A549 (cell line): ENCODE measurements around the gene MT1B. TPM values are rescaled to one million over a fixed set of nuclear protein-coding genes. Genes with fewer than 3 reads are reported as not detected.

Experiments
- ATAC-seq, 2 experiments: fragments of 200-7000 bp in 1 of 2; fragments of >200 bp in 1 of 2; cut with Nextera tagmentation in 1 of 2; cut with Tn5 transposase in 1 of 2; 3 replicates each; pipeline versions ENCODE4 v1.8.0 to v1.9.1; 2018 to 2020; ENCODE audit warnings: mild to moderate bottlenecking in 1 of 2, moderate library complexity in 1 of 2
- CTCF ChIA-PET: fragments of 300-600 bp; sonication (Branson Sonifier 250); formaldehyde crosslinking; extraction: SDS; loops from one replicate; lab custom pipeline; 2021; ENCODE audit warnings: antibody characterized with exemption, inconsistent platforms; lab: Yijun Ruan, JAX
- POLR2A ChIA-PET: fragments of 350-600 bp; formaldehyde crosslinking; extraction: SDS; loops from one replicate; lab custom pipeline; 2021; ENCODE audit warnings: antibody characterized with exemption, inconsistent platforms; lab: Yijun Ruan, JAX
- DNase-seq, 2 experiments: peaks; one replicate each; pipeline versions ENCODE4 v3.0.0 to v3.0.0-alpha.2; 2011 to 2016; ENCODE audit warnings: low read depth in 1 of 2, low spot score in 1 of 2
- FAIRE-seq: peaks from 2 replicates; lab custom pipeline; 2011; peaks lifted over from hg19 to GRCh38; lab: Jason Lieb, UNC
- H3K27ac ChIP-seq, 2 experiments: fragments of >200 bp; sonication (Bioruptor Twin); formaldehyde crosslinking; 3 replicates each; pipeline ENCODE4 v1.5.1; 2016 to 2017
- H3K4me1 ChIP-seq: fragments of >200 bp; sonication (Bioruptor Twin); formaldehyde crosslinking; 3 replicates; pipeline ENCODE4 v1.6.1; 2016
- H3K4me2 ChIP-seq: fragments of >200 bp; sonication (Bioruptor Twin); formaldehyde crosslinking; 3 replicates; pipeline ENCODE4 v1.6.1; 2016
- H3K4me3 ChIP-seq: fragments of >200 bp; sonication (Bioruptor Twin); formaldehyde crosslinking; 3 replicates; pipeline ENCODE4 v1.5.1; 2016
- H3K9me3 ChIP-seq: fragments of >200 bp; sonication (Bioruptor Twin); formaldehyde crosslinking; 3 replicates; pipeline ENCODE4 v1.6.1; 2016
- BHLHE40 ChIP-seq: IDR thresholded peaks from 2 replicates; pipeline ENCODE4 v1.6.1; 2012; ENCODE audit warnings: low read depth, low read length, inconsistent platforms
- CTCF ChIP-seq: fragments of >200 bp; sonication (Bioruptor Twin); formaldehyde crosslinking; IDR thresholded peaks from 3 replicates; pipeline ENCODE4 v1.5.1; 2016
- ESRRA ChIP-seq: fragments of 150-350 bp; IDR thresholded peaks from 2 replicates; pipeline ENCODE4 v1.6.1; 2014; ENCODE audit warnings: mild to moderate bottlenecking, low read length, borderline replicate concordance
- FOSL2 ChIP-seq, 2 experiments: fragments of 450-650 bp in 1 of 2; fragments of >200 bp in 1 of 2; sonication (Bioruptor Twin) in 1 of 2; formaldehyde crosslinking; IDR thresholded peaks; 2 replicates each; pipeline versions ENCODE4 v1.5.0 to v1.6.1; 2016 to 2020; ENCODE audit warnings: mild to moderate bottlenecking in 1 of 2, moderate library complexity in 1 of 2
- HES2 ChIP-seq: fragments of >200 bp; sonication (Bioruptor Twin); formaldehyde crosslinking; IDR thresholded peaks from 2 replicates; pipeline ENCODE4 v1.6.1; 2016
- HOXA7 ChIP-seq: fragments of 250-450 bp; sonication (Bioruptor Pico); IDR thresholded peaks from 2 replicates; pipeline ENCODE4 v1.5.0; 2020; ENCODE audit warnings: mild to moderate bottlenecking, moderate library complexity
- HOXB5 ChIP-seq: fragments of 250-450 bp; sonication (Bioruptor Pico); IDR thresholded peaks from 2 replicates; pipeline ENCODE4 v1.5.0; 2020; ENCODE audit warnings: mild to moderate bottlenecking, moderate library complexity
- JUN ChIP-seq, 2 experiments: fragments of >200 bp; sonication (Bioruptor Twin); formaldehyde crosslinking; IDR thresholded peaks; 2 replicates in 1 of 2; 3 replicates in 1 of 2; pipeline ENCODE4 v1.6.1; 2016 to 2017
- MAFK ChIP-seq: fragments of 450-650 bp; IDR thresholded peaks from 2 replicates; pipeline ENCODE4 v1.6.1; 2014; ENCODE audit not compliant: partially characterized antibody
- NFE2L2 ChIP-seq: fragments of 150-350 bp; conservative IDR thresholded peaks from 2 replicates; pipeline ENCODE4 v1.6.1; 2014; ENCODE audit warnings: low read length
- POLR2A ChIP-seq: IDR thresholded peaks from 2 replicates; pipeline ENCODE4 v1.6.1; 2012; ENCODE audit warnings: mild to moderate bottlenecking, low read length
- RARB ChIP-seq: fragments of 250-450 bp; sonication (Bioruptor Pico); IDR thresholded peaks from 2 replicates; pipeline ENCODE4 v1.8.0; 2021; ENCODE audit warnings: mild to moderate bottlenecking, moderate library complexity
- TFCP2L1 ChIP-seq: fragments of 250-450 bp; sonication (Bioruptor Pico); IDR thresholded peaks from 2 replicates; pipeline ENCODE4 v1.5.0; 2021; ENCODE audit warnings: mild to moderate bottlenecking
- TP53 ChIP-seq: fragments of 250-450 bp; sonication (Bioruptor Pico); IDR thresholded peaks from 2 replicates; pipeline ENCODE4 v1.5.0; 2021; ENCODE audit warnings: mild to moderate bottlenecking, moderate library complexity
- USF2 ChIP-seq: fragments of 450-650 bp; IDR thresholded peaks from 2 replicates; pipeline ENCODE4 v1.6.1; 2014; ENCODE audit warnings: antibody characterized with exemption
- WGBS: methylation state at CpG from one replicate; pipeline ENCODE4 v1.1.6; 2017; ENCODE audit errors: missing lambda C conversion rate; 5-methylcytosine and 5-hydroxymethylcytosine counted together
- polyA plus RNA-seq, 4 experiments: library from polyadenylated mRNA; depleted of rRNA in 3 of 4; stranded (reverse); fragments of >200 nt; fragmentation: RNase III in 1 of 4; extraction: RNeasy Plus Mini Kit Qiagen cat#74134 plus additional on column Dnase treatment in 1 of 4; gene quantifications; 2 replicates in 3 of 4; 3 replicates in 1 of 4; pipeline ENCODE4 v1.2.3, GENCODE V29; 2011 to 2017

The MT1B gene
- polyA plus RNA-seq, 2 of the 4 experiments (the other 2 are of a cell fraction): not detected

- TF ChIP-seq HES2: no peak
- TF ChIP-seq, all 56 proteins: peak for 0
Observed at GRCh38 chr16:56690420-56691122, 38.9 kb downstream of the MT1B start (continued).

- Histone ChIP-seq H3K4me3 (no peak overlapping the region), H3K9me3 (no peaks in the 10 kb centered on the region; the same call in 2 of the 3 replicates), H3K27ac (peak overlapping the region; percentile 65 to 81), H3K4me1 (peaks cover 28% of the 10 kb centered on the region), H3K4me2 (peak overlapping the region; percentile 48)
- peak; percentile 77 to 90 for DNase-seq
- no peak for FAIRE-seq
- ChIA-PET CTCF (interaction anchor here (1.0 to 5.6 kb wide), 4 partner anchors 9 to 88 kb away, joined by 3 to 28 read pairs (median 4); partner anchors contain the start of gene MT1B), POLR2A (interaction anchor here (0.6 to 2.8 kb wide), 5 partner anchors 9 to 86 kb away, joined by 3 to 18 read pairs (median 3); partner anchors contain the start of genes MT1X and MT2A)
- 19% methylated on average over 4 of the region's 4 CpGs for WGBS
- TF ChIP-seq FOSL2 (IDR thresholded peaks at IDR 0.05): no peak
- peak; percentile 18 for TF ChIP-seq FOSL2 (CRISPR knock-in tag; IDR thresholded peaks at IDR 0.05)
- TF ChIP-seq HOXB5 (CRISPR knock-in tag): peak; percentile 55; the same call in 1 of the 2 replicates
- TF ChIP-seq NFE2L2: 0 out of 2 replicates have a peak, but pooled peaks have one; percentile 13
- TF ChIP-seq USF2: peak; percentile 78
- TF ChIP-seq MAFK: peak; percentile 67
- no peak for TF ChIP-seq RARB
- ATAC-seq: peak; percentile 89 to 90
Observed at GRCh38 chr16:56691885-56692284, 40.2 kb downstream of the MT1B start.

GRCh38 chr16:56695246-56695645, 43.6 kb downstream of the MT1B start:
- WGBS: no CpG with 5 or more reads among the region's 1 CpG
- ATAC-seq (no peak), FAIRE-seq (no peak), DNase-seq (no peak)
- TF ChIP-seq NFE2L2: no peak
- no peak for TF ChIP-seq ESRRA
- TF ChIP-seq CTCF: no peak
- TF ChIP-seq RARB: no peak
- no peak for TF ChIP-seq JUN (IDR thresholded peaks at IDR 0.05)
- no peak for TF ChIP-seq HOXB5 (CRISPR knock-in tag)
- TF ChIP-seq HOXA7 (CRISPR knock-in tag): no peak
- no peak for TF ChIP-seq HES2
- TF ChIP-seq BHLHE40: no peak
- TF ChIP-seq TP53 (CRISPR knock-in tag): no peak
- TF ChIP-seq POLR2A: no peak
- TF ChIP-seq TFCP2L1 (CRISPR knock-in tag): no peak
- ChIA-PET POLR2A (interaction anchor here (2.4 kb wide), 1 partner anchor 12 kb away, joined by 7 read pairs; the partner anchor contains the start of gene MT1X), CTCF (interaction anchor here (0.8 to 2.7 kb wide), 7 partner anchors 21 to 181 kb away, joined by 3 to 8 read pairs (median 5); no protein-coding TSS in a partner anchor)
- Histone ChIP-seq H3K9me3 (peaks cover 6% of the 10 kb centered on the region; the same call in 1 of the 3 replicates), H3K4me2 (no peak overlapping the region), H3K27ac (no peak overlapping the region), H3K4me3 (no peak overlapping the region), H3K4me1 (peaks cover 17% of the 10 kb centered on the region)
